Activated T-cell treated with anti-CD3 and anti-CD28 coated beads for 24 hours (primary cell): ENCODE measurements around the gene MTPN.

Source experiments
- DNase-seq: peaks from one replicate; pipeline ENCODE4 v3.0.0-alpha.2; 2020; ENCODE audit warnings: low read depth

MTPN gene

DNA sequence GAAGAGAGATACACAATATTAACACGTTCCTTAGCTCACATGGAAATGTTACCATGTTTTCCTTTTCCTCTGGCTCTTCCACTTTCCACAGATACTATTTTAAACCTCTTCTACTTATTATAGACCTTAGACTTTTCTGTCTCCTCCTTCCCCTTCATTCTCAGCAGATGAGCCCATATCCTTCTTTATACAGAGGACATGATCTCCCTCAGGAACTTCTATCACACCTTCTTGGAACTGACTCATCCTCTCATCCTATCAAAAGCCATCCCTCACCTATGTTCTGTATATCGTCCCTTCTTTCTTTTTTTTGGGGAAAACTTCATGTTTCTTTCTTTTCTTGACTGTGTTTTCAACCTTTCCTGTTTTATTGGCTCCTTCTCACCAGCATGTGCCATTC, 20.8 kb downstream of the MTPN start:
- no peak for DNase-seq

GRCh38 chr7:135950972-135951371, 26.2 kb downstream of the MTPN start:
- no peak for DNase-seq

DNA sequence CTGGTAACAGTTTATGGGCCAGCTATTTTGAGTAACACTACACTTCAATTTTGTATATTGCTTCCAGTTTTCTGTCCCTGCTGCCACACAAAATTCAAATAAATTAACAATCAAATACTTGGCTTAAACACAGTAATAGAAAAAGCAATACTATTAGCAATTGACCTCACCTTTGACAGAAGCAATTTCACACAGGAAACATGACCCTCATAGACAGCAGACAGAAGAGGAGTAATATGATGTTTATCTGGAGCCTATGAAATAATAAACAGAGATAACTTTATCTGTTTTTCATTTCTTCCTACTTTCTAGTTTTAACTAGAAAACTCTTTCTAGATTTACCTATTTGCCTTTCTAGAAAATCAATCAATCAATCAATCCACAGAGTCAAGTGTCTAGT, 26.7 kb downstream of the MTPN start:
- DNase-seq = no peak

DNA sequence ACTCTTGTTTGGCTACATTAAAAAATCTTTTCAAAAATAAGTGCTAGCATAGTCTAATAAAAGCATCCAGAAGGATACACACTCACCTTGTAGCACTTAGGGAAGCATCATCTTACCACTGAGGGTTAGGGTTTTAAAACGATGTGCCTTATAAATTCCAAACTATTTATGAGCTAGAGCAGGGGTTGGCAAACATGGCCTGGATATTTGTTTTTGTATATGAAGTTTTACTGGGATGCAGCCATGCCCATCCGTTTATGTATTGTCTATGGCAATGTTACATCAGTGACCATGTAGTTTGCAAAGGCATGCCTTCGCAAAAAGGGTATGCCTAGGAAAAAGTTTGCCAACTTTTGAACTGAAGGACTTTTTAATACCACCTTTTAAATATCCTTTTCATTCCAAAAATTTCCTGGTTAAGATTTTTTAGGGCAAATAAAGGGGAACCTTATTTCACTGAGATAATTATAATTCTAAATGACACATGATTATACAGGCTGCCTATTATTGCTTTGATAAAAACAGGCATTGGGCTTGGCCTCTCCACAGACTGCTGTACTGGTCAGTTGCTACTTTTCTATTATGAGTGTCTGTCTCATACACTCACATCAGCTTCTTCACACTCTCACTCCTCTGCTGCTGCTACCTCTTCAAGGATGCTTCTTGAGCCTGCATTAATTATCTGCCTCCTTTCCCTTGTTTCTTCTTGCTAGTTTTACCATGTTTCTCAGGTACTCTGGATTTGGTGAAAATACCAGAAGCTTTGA, 30.7 kb downstream of the MTPN start:
- no peak for DNase-seq

GRCh38 chr7:135944753-135945152, 32.4 kb downstream of the MTPN start:
- DNase-seq = no peak

DNA sequence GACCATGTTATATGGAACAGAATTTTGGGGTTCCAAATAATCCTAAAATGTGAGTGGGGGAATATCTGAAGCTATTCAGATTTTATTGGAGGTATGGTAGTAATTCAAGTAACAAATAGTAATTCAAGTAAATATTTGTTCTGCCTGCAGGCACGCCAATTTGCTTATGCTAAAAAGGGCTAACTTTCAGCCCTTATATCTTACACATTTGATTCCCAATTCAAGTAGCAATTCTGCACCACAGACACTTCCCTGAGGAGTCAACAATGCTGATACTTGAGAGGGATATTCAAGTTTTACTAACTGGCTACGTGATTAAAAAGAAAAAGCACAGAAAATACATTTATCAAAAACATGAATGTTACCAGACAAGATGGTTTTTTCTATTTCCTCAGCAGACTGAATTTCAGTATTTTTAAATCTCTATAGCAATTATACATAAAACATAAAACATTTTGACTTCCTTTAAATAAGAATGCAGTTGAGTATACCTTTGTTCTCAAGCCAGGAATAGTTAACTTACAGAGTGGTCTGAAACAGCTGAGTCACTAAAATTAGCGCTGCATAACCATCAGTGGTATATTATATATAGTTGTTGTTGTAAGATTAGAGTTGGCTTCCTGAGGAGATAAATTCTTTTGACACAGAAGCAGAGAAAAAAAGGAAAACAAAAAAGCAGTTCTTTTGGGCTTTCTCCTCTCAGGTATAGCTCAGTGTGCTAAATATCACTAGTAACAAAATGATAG, 33.9 kb downstream of the MTPN start:
- no peak for DNase-seq

DNA sequence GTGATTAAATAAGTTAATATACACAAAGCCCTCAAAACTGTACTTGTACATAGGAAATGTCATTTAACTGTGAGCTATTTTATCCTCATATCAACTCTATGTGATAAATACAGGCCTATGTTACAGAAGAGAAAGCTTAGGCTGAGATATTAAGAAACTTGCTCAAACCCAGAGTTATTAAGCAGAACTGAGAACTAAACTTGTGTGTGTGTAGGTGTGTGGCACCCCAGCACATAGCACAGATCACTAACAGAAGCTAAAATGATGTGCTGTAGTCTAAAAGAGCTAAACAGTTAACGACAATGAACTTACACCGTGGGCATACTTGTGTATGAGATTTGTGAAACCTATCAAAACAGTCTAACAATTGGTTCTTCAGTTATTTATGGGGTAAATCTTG, 34.5 kb downstream of the MTPN start:
- no peak for DNase-seq

DNA sequence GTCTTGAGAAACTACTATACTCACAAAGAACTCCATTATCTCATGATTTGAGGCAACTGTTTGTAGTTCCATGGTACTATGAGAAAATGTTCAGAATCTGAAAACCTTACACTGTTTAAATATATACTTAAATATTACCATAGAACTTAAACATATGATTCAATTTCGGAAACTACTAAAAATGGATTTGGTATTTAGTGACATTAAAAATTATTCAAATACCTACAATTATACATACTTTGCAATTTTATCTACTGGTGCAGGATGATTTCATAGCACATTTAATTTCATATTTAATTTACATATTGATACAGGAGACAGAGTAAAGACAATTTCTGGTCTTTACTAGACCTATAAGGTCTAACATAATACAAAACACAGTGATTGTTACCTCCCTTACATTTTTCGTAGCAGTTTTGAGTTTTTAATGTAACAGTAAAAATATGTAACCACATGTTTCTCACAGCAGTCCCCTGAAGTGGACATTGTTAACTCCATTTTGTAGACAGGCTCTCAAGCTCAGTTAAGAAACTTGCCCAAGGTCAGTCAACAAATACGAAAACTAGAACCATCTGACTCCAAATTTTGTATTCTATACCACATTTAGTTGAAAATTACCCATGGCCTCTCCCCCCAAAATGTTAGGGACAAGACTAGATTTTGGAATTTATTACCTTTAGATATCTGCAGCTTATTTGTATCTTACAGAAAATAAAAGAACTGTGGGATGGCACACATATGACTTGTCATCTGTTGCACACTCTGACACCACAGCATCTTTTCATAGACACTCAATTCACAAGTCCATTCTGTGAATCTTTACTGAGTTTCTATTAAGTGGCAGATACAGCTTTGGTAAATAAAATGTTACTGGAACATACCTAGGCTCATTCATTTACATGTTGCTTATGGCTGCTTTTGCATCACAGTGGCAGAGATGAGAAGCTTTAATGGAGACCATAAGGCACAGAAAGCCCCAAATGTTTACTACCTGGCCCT, 36.8 kb downstream of the MTPN start:
- DNase-seq = no peak

- no peak for DNase-seq
Measured at GRCh38 chr7:135939261-135939812, 37.8 kb downstream of the MTPN start.

- no peak for DNase-seq
Measured at GRCh38 chr7:135938563-135938962, 38.6 kb downstream of the MTPN start.

GRCh38 chr7:135938086-135938485, 39.1 kb downstream of the MTPN start:
- DNase-seq = no peak

GRCh38 chr7:135936497-135937217, 40.5 kb downstream of the MTPN start:
- DNase-seq = no peak

DNA sequence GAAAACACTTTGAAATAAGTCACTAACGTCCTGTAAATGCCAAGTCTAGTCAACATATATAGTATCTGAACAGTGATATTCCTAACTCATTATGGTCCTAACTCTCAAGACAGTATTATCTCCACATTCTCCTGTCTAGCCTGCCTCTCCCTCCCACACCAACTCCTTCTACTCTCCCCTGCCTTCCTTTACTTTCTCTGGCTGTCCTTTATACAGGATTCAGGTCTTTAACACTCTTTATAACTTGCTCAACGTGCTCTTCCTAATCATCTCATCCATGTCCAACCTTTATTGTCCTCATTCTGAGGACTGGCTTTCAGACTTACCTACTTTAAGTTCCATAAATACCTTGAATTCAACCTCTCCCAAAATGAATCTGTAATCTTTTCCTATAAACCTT, 42.5 kb downstream of the MTPN start:
- no peak for DNase-seq

DNA sequence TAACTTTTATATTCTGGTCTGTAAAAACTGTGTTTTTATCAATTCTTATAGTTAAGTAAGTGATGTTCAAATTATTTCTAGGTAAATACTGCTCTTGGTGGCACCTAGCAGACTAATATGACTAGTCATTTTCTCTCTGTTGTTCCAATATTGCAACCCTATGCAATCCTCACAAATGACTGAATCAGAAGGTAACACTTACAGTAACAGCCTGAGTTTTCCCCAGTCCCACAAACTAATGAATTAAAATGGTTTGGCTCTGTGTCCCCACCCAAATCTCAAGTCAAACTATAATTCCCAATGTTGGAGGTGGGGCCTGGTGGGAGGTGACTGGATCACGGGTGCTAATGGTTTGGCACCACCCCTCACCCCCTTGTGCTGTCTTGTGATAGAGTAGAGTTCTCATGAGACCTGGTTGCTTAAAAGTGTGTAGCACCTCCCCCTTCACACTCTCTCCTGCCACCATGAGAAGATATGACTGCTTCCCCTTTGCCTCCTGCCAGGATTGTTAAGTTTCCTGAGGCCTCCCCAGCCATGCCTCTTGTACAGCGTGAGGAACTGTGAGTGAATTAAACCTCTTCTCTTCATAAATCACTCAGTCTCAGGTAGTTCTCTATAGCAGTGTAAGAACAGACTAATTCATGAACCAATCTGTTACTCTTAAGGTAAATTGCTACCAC, 43.5 kb downstream of the MTPN start:
- DNase-seq = no peak

DNA sequence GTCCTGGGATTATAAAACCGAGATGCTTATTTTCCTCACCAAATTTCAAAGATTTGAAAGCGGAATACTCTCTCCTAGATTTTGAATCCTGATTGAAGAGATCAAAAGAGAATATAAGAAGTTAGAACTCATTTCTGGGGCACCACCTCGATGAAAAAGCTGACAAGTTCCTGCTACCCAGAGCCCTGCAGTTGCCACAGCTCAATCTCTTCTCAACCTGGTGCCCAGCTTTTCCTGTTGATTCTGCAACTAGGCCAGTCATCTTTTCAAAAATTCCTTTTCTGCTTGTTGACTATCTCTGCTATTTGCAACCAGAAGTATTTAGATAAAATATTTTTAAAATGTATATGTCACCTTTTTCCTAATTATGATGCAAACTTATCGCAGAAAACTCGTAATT, 45.0 kb downstream of the MTPN start:
- no peak for DNase-seq

- DNase-seq = no peak
Measured at GRCh38 chr7:135930565-135931461, 46.3 kb downstream of the MTPN start.

DNA sequence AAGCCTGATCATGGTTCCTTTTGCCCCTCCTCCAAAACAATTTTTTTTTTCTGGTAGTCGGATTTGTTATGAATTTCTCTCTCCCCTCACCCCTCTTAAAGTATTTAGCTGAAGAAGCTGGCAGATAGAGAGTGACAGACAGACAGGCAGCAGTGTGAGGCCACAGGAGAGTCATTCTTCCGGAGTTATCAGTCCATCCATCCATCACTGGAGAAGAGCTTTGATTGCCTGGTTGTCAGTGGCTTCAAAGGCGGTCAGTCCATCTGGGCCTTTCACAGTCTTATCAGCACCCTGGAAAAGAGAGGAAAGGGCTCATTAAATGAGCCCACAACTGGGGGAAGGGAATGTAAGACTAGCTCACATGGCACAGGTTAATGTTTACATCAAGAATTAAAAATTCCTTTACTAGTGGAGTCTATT, 47.4 kb downstream of the MTPN start:
- no peak for DNase-seq

GRCh38 chr7:135929249-135929648, 47.9 kb downstream of the MTPN start:
- DNase-seq = no peak

DNA sequence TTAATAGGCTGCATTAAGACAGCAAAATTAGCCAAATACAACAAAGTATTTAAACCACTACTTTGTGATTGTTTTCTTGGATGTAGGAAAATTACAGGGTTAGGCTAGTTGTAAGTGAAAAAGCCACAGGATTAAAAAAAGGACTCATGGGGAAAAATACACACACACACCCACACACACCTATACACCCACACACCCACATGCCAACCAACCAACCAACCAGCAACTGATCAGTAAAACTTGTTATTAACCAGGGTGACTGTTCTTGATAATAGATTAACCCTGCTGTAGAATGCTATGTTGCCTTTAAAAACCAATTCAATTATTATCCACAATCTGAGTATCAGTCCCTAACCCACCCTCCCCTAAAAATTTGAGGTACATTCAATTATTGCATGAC, 49.0 kb downstream of the MTPN start:
- DNase-seq = no peak

DNA sequence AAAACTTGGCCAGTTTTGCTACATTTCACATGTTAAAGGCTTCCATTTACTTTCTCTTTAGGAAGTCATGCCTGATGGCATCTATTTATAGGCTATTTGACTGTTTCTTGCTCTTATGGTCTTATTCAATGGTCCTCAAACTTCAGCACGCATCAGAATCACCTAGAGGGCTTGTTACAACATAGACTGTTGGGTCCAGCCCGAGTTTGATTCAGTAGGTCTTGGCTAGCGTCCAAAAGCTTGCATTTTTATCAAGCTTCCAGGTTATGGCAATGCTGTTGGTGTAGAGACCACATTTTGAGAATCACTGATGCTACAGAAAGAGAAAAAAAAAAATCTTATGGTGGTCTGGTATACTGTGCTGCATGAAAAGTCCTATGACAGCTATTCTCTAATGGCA, 51.9 kb downstream of the MTPN start:
- DNase-seq = no peak
